ENCODE measurements around the gene RASA3.
A peak's percentile ranks its signal among the peaks of the same experiment; 100 is the strongest.
"Not testable (repeated sequence)": the region's sequence is repeated elsewhere in the genome, so short reads cannot be mapped to it uniquely, and the experiment has no call there.

RASA3 gene

GRCh38 chr13:114080739-114081561, 51.5 kb downstream of the RASA3 start:
- DNase-seq (ENCODE audit: low spot score) = no peak

- no peak for DNase-seq (ENCODE audit: low spot score)
Measured at GRCh38 chr13:114079601-114080536, 52.6 kb downstream of the RASA3 start.

- DNase-seq (ENCODE audit: low spot score) = peak; percentile 5
Measured at GRCh38 chr13:114078461-114079451, 53.7 kb downstream of the RASA3 start.

DNA sequence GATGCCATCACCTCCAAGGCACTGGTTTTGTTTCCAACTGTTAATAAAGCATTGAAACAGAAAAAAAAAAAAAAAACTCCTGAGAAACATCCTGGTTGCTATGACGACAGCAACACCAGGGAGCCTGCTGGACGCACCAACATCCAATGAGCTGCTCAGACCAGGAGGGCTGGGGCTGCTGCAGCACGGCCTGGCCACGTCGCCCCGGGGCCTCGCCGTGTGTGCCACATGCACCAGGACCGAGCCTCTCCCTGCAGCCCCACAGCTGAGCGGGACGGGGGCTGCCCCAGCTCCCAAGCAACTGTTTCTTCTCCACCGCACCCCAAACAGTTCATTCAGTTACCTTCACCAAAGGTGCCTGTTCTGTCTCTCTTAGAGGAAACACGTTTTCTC, 54.5 kb downstream of the RASA3 start:
- DNase-seq (ENCODE audit: low spot score) = no peak

DNA sequence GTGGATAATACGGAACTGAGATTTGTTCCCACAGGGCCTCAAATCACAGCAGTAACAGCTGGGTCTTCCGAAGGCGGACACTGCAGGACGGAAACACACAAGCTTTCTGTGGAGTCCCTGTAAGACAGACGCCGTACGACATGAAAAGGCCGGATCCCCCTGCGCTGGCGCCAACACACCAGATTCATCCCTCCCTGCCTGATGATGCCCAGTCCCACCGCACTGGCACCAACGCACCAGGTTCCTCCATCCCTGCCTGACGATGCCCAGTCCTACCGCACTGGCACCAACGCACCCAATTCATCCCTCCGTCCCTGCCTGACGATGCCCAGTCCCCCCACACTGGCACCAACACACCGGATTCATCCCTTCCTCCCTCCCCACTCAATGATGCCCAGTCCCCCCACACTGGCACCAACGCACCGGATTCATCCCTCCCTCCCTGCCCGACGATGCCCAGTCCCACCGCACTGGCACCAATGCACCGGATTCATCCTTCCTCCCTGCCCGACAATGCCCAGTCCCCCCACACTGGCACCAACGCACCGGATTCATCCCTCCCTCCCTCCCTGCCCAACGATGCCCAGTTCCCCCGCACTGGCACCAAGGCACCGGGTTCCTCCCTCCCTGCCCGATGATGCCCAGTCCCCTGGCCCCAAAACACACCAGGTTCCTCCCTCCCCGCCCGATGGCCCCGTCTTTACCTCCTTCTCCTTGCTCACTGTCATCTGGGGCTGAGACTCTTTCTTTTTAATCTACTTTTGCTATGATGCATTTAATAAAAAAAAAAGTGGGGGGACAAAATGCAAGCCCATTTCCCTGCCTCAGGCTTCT, 55.1 kb downstream of the RASA3 start:
- DNase-seq (ENCODE audit: low spot score) = no peak

GRCh38 chr13:114076329-114077090, 55.9 kb downstream of the RASA3 start:
- DNase-seq (ENCODE audit: low spot score) = no peak

DNA sequence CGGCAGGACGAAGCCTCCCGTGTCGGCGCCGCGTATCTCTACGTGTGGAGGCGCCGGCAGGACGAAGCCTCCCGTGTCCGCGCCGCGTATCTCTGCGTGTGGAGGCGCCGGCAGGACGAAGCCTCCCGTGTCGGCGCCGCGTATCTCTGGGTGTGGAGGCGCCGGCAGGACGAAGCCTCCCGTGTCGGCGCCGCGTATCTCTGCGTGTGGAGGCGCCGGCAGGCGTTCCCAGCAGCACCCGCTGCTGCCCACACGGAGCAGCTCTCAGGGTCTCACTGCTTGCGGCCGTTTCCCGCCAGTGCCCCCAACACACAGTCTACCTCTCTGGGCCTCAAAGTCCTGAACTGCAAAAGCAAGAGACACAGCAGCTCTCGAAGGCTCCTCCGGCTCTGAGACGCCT, 56.6 kb downstream of the RASA3 start:
- not testable (repeated sequence) for DNase-seq (ENCODE audit: low spot score)

- DNase-seq (ENCODE audit: low spot score) = no peak
Measured at GRCh38 chr13:114074671-114075315, 57.6 kb downstream of the RASA3 start.

GRCh38 chr13:114073881-114074612, 58.4 kb downstream of the RASA3 start:
- DNase-seq (ENCODE audit: low spot score) = no peak

GRCh38 chr13:114072421-114072820, 60.0 kb downstream of the RASA3 start:
- DNase-seq (ENCODE audit: low spot score) = no peak

DNA sequence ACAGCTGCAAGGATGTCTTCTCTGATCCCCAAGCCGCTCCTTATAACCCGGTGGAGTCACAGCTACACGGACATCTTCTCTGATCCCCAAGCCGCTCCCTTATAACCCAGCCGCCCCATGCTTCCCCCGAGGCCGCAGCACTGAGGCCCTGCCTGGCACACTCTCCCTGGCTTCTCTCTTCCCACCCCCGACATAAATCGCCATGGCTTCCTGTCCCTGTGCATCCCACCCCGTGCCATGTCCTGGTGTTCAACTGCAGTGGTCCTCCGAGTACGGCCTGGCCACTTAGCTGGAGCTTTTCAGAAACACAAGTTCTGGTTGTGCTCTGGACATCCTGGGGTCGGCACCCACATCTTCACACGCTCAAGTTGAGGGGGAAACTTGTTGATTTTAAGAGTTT, 60.4 kb downstream of the RASA3 start:
- no peak for DNase-seq (ENCODE audit: low spot score)

DNA sequence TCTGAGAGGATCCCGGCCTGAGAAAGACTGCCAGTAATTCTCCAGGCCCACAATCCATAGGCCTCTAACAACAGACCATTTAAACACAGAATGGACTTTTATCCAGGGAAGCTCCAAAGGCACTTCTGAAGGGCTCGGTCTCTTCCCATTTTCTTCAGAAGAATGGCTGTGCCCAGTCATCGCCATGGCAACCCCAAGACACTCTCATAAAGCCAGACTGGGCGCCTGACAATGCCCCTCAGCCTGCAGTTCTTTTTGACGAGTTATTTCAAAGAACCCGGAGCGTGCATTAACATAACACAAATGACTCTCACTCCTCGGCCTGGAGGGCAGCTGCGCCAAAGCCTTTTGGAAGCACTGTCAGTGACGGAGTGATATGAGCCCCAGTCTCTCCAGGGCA, 61.0 kb downstream of the RASA3 start:
- DNase-seq (ENCODE audit: low spot score) = no peak

DNA sequence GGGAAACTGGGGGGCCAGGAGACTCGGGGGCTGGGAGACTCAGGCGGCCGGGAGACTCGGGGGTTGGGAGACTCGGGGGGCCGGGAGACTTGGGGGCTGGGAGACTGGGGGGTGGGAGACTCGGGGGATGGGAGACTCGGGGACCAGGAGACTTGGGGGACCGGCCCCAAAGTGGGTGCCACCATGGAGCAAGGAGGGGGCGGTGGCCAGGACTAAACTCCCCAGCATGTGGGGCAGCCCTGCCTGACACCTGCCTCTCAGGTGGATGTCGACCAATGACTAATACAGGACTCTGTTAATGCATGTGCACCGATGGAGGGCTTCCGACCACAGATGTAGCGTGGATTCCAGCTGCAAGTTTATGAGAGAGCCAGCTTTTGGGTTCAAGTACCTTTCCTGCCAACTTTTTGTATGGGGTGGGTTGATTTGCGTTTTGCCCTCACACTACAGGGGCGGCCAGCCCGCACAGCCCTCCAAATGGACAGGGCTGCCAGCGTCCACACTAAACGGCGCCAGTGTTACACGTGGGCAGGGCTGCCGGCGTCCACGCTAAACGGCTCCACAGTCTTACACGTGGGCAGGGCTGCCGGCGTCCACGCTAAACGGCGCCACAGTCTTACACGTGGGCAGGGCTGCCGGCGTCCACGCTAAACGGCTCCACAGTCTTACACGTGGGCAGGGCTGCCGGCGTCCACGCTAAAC, 62.2 kb downstream of the RASA3 start:
- DNase-seq (ENCODE audit: low spot score) = no peak

DNA sequence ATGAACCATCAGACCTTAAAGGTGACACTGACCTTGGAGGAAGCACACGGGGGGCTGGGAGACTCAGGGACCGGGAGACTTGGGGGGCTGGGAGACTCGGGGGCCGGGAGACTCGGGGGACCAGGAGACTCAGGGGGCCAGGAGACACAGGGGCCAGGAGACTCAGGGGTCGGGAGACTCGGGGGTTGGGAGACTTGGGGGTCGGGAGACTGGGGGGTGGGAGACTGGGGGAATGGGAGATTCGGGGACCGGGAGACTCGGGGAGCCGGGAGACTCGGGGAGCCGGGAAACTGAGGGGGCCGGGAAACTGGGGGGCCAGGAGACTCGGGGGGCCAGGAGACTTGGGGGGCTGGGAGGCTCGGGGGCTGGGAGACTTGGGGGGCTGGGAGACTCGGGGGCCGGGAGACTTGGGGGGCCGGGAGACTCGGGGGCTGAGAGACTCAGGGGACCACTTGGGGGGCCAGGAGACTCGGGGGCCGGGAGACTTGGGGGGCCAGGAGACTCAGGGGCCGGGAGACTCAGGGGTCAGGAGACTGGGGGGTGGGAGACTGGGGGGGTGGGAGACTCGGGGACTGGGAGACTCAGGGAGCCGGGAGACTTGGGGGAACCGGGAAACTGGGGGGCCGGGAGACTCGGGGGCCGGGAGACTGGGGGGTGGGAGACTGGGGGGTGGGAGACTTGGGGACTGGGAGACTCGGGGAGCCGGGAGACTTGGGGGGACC, 62.9 kb downstream of the RASA3 start:
- DNase-seq (ENCODE audit: low spot score) = no peak

- no peak for DNase-seq (ENCODE audit: low spot score)
Measured at GRCh38 chr13:114068656-114069318, 63.6 kb downstream of the RASA3 start.

- no peak for DNase-seq (ENCODE audit: low spot score)
Measured at GRCh38 chr13:114067886-114068651, 64.4 kb downstream of the RASA3 start.

All from SW480 (cell line).